Camera-type eye (tissue), 1 donor: ENCODE results near the gene CEP68. TPM values are rescaled to one million over a fixed set of nuclear protein-coding genes. Genes with fewer than 3 reads are reported as not detected.

Source experiments
- total RNA-seq: library from RNA; depleted of rRNA; stranded (reverse); fragments of >200 nt; gene quantifications from one replicate; pipeline ENCODE4 v1.2.3, GENCODE V29; 2014

The CEP68 gene
- 49.8 TPM for total RNA-seq

DNA sequence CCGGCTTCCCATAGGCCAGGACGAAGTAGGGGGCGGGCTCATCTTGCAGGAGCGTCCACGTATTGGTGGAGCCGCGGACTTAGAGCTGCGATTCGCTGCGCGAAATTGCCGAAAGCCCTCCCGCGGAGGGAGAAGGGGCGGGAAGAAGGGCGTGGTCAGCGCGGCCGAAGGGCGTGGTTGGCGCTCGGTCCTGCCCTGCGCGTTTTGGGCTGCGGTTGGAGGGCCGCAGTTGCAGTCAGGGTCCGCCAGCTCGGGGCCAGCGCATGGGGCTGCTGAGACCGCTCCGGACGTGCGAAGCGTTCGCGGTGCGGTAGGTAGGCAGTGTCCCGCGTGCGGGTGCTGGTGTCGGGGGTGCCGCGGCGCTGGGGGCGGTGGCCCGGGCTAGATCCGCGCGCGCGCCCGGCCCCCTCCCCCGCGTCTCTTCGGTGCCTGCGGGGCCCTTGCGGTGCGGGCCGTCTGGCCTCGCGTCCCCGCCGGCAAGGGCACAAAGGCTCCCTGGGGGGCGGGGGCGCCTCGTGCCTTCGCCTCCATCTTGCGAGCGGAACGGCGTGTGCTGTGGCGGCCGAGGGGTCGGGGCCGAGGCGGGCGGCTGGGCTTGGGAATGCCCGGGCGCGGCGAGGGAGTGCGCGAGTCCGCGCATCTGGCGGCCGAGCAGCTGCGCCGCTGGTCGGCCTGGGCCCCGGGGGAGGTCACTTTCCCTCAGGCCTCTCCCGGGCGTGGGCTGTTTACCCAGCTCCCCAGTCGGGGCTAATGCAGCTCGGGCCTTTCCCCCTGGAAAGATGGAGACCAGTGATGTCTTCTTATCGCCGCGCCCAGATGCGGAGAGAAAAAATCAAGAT lies at the start of gene CEP68:
Gene CEP68 (plus strand): TSS at position 202 of the 839 bp plus-strand sequence. CDS start 13,029 bp downstream, outside the sequence.

DNA sequence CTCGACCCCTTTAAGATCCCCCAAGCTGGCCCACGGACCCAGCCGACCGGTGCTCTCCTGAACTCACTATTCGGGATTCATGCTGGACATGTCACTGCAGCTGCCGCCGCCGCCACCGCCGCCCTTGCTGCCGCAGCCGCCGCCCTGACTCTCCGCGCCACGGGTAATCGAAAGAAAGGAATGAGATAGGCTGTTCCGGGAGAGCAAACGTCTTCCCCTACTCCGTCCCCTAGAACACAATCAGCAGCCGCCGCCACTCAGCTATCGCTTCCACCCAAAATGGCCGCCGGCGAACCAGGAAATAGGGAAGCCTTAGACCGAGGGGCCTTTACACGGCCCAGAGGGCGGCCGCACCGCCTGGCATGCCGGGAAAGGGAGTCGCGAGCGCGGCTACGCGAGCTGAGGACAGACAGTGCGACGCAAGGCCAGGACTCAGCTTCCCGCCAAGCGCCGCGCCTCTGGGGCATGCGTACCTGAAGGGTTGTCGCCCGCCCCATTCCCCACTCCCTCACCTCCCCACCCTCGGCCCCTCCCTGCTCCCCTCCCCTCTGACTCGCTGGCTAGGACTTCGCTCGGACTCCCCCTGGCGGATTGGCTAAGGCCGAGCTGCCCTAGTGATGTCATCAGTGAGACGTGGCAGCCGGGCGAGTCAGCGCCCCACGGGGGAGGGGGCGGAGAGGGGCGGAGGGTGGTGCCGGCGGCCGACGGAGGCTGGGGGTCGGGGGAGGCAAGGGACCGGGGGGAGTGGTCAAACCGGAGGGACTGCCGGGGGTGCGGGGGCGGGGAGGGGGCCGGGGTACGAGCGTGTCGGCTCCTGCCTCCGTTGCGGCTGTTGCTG lies 73.8 kb downstream of the CEP68 start, which contains the start of gene RAB1A:
Gene RAB1A (minus strand): TSS at position 281 of the 838 bp plus-strand sequence. CDS start 191 bp downstream, at position 90.

Other genes with a start within 250 kb of the CEP68 start
- gene SLC1A4, start 67.0 kb upstream of the CEP68 start, total RNA-seq = 24.5 TPM
- gene RAB1A, start 73.7 kb downstream of the CEP68 start, total RNA-seq = 110 TPM
- gene ACTR2, start 171.4 kb downstream of the CEP68 start, total RNA-seq = 128 TPM